Stromal cell of bone marrow (primary cell): ENCODE results near the gene FHOD1.
A peak's percentile ranks its signal among the peaks of the same experiment; 100 is the strongest.

Experiments
- DNase-seq: peaks from one replicate; pipeline ENCODE4 v3.0.0-alpha.2; 2012; ENCODE audit warnings: low read depth

Gene FHOD1

GRCh38 chr16:67247192-67248072 is at the start of gene FHOD1:
Gene FHOD1 (minus strand): TSS chr16:67247481. CDS start chr16:67247410, 71 bp downstream.
- peak; percentile 93 for DNase-seq

- DNase-seq: no peak
These were observed 49.1 kb upstream of the FHOD1 start for GRCh38 chr16:67296420-67296819.

- no peak for DNase-seq
These were observed 47.7 kb upstream of the FHOD1 start for GRCh38 chr16:67294938-67295361.

DNA sequence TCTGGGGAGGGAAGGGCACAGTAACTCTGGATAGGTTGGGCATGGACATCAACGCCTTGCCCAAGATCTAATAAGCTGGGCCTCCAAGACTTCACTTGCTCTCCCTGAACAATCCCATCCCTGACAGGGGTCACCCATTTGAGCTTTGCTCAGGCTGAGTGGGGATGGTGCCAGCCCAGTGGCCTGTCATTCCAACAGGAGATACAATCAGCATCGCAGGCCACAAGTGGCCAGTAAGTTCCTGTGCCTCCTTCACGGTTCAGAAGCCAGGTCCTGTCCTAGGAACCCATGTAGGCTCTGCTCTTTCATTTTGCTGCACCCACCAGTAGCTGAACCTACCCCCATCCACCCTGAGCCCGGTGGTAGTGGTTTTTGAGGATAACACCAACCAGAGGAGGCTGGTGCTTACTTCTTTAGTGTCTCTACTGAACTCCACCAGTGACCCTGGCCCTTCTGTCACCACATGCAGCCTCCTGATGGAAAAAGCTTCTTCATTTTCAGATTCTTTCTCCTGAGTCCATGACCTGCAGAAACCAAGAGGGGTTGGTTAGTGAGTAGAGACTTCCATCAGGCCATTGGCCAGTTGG is 47.0 kb upstream of the FHOD1 start:
- DNase-seq: no peak

DNA sequence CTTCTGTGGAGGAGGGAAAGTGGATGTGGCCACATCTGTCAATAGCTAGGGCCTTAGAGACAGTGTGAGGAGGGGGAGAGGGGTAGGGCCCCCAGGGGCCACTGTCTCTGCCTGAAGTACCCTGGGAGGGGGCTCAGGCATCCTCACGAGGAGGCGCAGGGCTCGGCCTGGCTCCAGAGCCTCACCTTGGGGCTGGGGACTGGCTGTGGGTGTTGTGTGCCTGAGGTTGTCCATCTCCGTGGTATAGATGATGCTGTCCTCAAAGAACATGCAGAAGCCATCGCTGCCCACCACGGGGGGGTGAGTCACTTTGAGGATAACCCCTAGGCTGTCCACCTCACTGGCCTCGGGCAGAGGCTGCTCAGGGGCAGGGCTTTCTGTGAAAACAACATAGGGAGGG is 44.2 kb upstream of the FHOD1 start:
- no peak for DNase-seq

GRCh38 chr16:67287960-67288359 is 40.7 kb upstream of the FHOD1 start:
- no peak for DNase-seq

GRCh38 chr16:67286441-67287235 is 39.4 kb upstream of the FHOD1 start:
- DNase-seq: no peak

DNA sequence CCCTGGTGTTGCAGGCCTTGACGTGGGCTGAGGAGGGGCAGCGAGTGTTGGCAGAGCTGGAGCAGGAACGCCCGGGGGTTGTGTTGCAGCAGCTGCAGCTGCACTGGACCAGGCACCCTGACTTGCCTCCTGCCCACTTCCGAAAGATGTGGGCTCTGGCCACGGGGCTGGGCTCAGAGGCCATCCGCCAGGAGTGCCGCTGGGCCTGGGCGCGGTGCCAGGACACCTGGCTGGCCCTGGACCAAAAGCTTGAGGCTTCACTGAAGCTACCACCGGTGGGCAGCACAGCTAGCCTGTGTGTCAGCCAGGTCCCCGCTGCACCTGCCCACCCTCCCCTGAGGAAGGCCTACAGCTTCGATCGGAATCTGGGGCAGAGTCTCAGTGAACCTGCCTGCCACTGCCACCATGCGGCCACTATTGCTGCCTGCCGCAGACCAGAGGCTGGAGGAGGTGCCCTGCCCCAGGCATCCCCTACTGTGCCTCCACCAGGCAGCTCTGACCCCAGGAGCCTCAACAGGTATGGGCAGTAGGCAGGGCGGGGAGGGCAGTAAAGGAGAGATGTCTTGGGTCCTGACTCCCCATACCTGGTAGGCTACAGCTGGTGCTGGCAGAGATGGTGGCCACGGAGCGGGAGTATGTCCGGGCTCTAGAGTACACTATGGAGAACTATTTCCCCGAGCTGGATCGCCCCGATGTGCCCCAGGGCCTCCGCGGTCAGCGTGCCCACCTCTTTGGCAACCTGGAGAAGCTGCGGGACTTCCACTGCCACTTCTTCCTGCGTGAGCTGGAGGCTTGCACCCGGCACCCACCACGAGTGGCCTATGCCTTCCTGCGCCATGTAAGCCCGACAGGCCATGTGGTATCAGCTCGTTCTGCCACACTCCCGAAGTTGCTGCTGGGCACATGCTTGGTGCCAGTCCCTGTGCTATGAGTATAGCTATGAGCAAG is 37.7 kb upstream of the FHOD1 start:
- no peak for DNase-seq

DNA sequence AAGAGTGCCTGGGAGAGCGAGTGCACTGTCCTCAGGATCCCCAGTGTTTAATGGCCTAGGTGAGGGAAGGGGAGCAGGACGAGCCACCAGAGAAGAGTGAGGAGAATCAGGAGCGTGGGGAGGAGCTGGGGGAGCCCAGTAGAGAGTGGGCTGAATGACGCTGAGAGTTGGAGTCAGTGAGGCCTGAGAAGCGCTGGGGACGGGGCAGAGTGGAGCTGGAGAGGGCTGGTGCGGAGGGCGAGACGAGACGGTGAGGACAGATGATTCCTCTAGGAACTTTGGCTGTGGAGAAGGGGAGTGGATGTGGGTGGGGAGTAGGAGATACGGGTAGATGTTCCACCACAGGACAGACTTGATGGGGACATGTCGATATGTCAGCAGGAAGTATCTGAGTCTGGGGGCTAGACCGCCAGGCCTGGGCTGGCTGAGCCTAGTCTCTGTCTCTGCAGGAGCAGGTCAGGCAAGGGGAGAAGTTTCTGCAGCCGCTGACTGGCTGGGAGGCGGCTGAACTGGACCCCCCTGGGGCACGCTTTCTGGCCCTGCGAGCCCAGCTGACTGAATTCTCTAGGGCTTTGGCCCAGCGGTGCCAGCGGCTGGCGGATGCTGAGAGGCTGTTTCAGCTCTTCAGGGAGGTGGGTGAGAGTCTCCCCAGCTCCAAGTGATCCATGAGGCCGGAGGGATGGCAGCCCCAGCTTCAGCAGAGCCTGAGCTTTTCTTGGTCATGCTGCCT is 36.7 kb upstream of the FHOD1 start:
- no peak for DNase-seq

- no peak for DNase-seq
These were observed 36.0 kb upstream of the FHOD1 start for GRCh38 chr16:67283039-67283825.

DNA sequence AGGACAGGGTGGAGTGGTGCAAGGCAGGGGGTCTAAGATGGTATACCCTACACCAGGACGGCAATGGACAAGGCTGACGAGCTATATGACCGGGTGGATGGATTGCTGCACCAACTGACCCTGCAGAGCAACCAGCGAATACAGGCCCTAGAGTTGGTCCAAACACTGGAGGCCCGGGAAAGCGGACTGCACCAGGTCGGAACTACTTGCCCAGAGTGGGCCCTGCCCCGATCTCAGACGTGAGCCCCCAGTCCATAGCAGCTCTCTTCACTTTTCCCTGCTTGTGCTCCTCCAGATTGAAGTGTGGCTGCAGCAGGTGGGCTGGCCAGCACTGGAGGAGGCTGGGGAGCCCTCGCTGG is 35.1 kb upstream of the FHOD1 start:
- no peak for DNase-seq

DNA sequence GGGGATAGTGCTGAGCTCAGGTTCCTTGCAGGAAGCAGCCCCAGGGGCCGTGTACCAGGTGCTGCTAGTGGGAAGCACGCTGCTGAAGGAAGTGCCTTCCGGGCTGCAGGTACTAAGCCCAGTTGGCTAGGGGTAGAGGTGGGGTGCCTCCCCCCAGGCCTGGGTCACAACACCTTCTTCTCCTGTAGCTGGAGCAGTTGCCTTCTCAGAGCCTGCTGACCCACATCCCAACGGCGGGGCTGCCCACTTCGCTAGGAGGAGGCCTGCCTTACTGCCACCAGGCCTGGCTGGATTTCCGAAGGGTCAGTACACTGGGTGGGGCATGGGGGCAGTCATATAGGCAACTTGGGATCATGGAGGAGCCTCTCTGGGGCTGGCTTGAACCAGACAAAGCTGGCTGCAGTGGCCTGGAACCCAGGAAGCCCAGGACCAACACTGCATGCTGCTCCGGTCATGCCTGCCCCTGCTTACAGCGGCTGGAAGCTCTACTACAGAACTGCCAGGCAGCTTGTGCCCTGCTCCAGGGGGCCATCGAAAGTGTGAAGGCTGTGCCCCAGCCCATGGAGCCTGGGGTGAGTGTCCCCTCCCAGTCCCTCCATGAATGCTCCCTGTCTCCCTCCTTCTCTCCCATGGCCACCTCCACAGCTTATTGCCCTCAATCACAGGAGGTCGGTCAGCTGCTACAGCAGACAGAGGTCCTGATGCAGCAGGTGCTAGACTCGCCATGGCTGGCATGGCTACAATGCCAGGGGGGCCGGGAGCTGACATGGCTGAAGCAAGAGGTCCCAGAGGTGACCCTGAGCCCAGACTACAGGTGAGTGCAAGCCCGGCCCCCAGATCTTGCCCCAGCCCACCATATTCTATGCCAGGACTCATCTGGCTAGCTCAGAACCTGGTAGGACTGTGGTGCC is 34.5 kb upstream of the FHOD1 start:
- no peak for DNase-seq

- no peak for DNase-seq
These were observed 33.1 kb upstream of the FHOD1 start for GRCh38 chr16:67280090-67281015.

DNA sequence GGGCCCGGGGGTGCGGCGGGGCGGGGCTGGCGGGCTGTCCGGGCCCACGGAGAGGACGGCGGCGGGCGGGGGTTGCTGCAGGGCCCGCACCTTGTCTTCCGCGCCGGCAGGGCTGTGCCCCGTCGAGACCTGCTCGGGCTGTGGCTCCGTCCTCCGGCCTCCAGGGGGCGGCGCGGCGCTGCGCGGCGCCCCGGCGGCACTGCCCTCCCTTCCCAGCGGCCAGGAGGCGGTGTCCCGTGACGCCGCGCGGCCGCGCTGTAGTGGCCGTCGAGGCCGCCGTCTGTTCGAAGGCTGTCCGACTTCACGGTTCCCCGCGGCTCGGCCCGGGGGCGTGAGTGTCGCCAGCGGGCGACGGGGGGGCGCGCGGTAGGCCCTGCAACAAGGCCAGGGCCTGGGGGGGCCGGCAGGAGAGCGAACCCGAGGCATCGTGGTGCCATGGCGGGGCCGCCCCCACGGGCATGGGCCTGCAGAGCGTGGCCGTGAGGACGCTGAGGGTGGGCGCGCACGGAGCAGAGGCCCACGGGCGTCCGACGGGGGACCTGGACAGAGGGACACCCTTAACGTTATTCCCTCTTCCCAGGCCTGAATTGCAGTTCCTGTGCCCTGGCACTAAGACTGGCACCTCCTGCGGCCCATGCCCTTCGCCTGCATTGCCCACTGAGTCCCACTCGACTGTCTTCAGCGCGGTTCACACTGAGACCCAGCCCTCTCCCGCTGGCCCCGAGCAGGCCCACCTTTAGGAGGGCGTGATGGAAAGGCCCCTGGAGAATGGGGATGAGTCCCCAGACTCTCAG is 32.2 kb upstream of the FHOD1 start, which contains the start of gene PLEKHG4:
Gene PLEKHG4 (plus strand): TSS at position 237 of the 794 bp plus-strand sequence. CDS start 513 bp downstream, at position 750.
- peak; percentile 54 for DNase-seq

DNA sequence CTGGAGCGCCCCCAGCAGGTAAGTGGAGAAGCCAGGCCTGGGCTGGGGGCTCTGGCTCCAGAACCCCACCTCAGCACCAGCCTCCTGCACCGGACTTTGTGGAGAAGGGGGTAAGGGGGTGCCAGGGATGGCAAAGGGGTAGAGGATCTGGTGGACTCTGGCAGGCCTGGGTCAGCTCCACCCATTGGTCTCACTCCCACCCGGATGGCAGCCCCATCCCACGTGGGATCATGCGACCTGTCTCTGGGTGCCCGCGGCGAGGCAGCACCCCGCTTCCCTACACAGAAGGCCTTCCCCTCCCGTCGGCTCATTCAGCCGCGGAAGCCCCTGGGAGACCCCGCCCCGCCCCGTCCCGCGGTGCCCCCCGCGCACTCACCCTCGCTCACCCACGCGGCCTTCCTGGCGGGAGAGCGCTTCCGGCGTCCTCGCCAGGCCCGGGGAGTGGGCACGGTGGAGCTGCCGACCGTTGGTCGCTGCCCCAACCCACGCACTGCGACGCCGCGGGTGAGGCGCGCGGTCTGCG is 31.6 kb upstream of the FHOD1 start:
- DNase-seq: no peak

GRCh38 chr16:67277999-67278772 is 30.9 kb upstream of the FHOD1 start:
- peak; percentile 89 for DNase-seq
